ENCODE results near the gene TMEM151B.

Gene TMEM151B

DNA sequence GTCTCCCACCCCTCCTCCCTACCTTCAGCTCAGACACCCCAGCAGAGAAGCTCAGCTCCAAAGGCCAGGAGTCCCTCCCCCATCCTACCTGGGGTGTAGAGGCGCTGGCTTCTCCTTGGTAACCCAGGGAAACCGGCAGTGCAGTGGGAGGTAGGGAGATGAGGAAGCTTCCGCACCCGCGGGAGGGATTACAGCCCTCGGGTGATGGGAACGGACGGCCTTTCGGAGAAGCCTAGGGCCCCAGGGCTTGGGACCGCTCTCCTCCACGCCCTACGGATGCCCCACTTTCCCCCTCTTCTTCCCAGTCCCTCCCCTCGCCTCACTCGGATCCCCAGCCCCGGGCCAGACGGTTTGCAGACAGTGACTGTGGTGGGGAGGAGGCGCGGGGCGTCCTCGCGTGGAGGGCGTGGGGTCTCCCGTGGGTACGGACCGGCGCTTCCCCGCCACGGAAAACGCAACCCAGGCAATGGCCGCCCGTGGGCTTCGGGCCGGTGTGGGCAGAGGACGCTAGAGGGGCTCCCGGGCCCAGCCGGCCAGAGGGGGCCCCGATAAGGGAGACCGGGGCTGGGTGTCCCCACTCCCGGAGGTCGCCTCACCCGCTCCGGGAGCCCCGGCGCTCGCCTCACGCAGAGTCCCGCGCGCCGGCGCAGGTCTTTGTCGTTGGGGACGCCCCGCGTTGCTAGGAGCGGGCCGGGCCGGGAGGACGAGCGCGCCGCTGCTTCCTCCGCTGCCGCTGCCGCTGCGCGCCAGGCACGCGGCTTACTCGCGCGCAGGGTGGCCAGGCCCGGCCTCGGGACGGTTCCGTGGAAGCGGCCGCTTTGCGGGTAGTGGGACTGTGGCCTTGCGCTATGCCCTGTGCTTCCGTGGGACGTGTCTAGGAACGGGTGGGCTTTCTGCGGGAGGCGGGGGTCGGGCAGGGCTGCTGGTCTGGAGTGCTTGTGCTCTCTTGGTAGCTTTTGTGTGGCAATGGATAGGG is 27.1 kb downstream of the TMEM151B start:
- TF ChIP-seq, protein P1, sequence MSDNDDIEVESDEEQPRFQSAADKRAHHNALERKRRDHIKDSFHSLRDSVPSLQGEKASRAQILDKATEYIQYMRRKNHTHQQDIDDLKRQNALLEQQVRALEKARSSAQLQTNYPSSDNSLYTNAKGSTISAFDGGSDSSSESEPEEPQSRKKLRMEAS (IDR thresholded peaks at IDR 0.05) = 0 out of 2 replicates have a peak, but pooled peaks have one; percentile 46
- TF ChIP-seq ZBTB7A (IDR thresholded peaks at IDR 0.05; ENCODE audit: low read depth) (no peak), TEAD4 (IDR thresholded peaks at IDR 0.05) (no peak)

DNA sequence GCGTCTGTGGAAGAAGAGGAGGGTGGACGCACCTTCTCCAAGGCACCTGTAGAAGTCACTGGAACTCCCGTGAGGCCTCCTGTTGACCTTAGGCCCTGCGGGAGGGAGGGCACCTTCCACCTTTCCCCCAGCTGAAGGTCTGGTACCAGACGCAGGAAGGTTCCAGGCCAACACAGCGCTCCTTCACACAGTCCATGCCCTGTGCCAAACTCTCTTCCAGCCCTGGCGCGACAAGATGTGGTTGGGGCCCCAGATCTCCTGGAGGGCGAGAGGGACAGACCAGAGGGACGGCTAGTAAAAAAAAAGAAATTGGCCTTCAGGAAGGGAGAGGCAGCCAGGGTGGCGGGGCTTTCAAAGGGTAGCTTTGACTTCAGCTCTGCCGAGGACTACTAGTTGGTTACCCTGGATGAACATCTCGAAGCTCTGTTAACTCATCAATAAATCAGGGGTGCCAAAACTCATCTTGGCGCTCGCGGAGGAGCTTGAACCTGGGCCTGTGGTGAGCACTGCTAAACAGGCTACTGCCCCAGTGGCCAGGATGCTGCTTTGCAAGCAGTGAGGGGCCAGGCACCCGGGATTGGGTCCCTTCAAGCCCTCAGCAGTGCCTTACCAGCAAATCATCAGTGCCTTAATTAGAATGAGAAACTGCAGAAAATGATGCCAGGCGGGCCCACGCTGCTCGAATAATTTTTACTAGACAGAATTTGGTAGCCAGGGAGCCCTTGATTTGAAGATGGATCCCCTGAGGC is 28.0 kb downstream of the TMEM151B start:
- TF ChIP-seq CREB1 (IDR thresholded peaks at IDR 0.05; ENCODE audit: low read depth) (no peak), ZBTB7A (IDR thresholded peaks at IDR 0.05; ENCODE audit: low read depth) (no peak), RAD21 (IDR thresholded peaks at IDR 0.05; ENCODE audit: low read depth) (no peak), TCF12 (IDR thresholded peaks at IDR 0.05; ENCODE audit: low read depth) (no peak)
- TF ChIP-seq, protein P2, sequence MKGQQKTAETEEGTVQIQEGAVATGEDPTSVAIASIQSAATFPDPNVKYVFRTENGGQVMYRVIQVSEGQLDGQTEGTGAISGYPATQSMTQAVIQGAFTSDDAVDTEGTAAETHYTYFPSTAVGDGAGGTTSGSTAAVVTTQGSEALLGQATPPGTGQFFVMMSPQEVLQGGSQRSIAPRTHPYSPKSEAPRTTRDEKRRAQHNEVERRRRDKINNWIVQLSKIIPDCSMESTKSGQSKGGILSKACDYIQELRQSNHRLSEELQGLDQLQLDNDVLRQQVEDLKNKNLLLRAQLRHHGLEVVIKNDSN (IDR thresholded peaks at IDR 0.05) = no peak

DNA sequence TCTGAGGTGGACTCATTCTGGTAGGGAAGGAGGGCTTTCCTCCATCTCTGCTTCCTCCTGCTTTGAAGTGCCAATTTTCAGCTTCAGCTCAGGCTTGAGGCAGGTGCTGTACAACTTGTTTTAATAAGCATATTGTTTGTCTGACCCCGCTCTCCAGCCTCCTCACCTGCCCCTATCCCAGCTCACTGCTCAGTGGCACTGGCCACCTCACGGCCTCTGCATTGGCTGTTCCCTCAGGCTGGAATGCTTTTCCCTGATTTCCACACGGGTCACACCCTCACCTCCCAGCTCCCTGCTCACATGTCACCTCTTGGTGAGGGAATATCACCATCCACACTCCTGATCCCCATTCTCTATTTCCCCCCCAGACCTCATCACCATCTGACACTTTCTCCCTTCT is 28.6 kb downstream of the TMEM151B start:
- TF ChIP-seq RAD21 (IDR thresholded peaks at IDR 0.05; ENCODE audit: low read depth) = no peak
- no peak for TF ChIP-seq TCF12 (IDR thresholded peaks at IDR 0.05; ENCODE audit: low read depth)
- no peak for TF ChIP-seq EP300 (IDR thresholded peaks at IDR 0.05; ENCODE audit: borderline replicate concordance)
- no peak for TF ChIP-seq CEBPB (IDR thresholded peaks at IDR 0.05)
- no peak for TF ChIP-seq ZBTB7A (IDR thresholded peaks at IDR 0.05; ENCODE audit: low read depth)
- TF ChIP-seq, protein P3, sequence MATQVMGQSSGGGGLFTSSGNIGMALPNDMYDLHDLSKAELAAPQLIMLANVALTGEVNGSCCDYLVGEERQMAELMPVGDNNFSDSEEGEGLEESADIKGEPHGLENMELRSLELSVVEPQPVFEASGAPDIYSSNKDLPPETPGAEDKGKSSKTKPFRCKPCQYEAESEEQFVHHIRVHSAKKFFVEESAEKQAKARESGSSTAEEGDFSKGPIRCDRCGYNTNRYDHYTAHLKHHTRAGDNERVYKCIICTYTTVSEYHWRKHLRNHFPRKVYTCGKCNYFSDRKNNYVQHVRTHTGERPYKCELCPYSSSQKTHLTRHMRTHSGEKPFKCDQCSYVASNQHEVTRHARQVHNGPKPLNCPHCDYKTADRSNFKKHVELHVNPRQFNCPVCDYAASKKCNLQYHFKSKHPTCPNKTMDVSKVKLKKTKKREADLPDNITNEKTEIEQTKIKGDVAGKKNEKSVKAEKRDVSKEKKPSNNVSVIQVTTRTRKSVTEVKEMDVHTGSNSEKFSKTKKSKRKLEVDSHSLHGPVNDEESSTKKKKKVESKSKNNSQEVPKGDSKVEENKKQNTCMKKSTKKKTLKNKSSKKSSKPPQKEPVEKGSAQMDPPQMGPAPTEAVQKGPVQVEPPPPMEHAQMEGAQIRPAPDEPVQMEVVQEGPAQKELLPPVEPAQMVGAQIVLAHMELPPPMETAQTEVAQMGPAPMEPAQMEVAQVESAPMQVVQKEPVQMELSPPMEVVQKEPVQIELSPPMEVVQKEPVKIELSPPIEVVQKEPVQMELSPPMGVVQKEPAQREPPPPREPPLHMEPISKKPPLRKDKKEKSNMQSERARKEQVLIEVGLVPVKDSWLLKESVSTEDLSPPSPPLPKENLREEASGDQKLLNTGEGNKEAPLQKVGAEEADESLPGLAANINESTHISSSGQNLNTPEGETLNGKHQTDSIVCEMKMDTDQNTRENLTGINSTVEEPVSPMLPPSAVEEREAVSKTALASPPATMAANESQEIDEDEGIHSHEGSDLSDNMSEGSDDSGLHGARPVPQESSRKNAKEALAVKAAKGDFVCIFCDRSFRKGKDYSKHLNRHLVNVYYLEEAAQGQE (IDR thresholded peaks at IDR 0.05; ENCODE audit: low read depth) = no peak
- no peak for TF ChIP-seq YY1 (IDR thresholded peaks at IDR 0.05; ENCODE audit: low read depth)
- TF ChIP-seq, protein P1 (IDR thresholded peaks at IDR 0.05) = no peak
- no peak for TF ChIP-seq FOXM1 (IDR thresholded peaks at IDR 0.05; ENCODE audit: borderline replicate concordance, low read depth)

DNA sequence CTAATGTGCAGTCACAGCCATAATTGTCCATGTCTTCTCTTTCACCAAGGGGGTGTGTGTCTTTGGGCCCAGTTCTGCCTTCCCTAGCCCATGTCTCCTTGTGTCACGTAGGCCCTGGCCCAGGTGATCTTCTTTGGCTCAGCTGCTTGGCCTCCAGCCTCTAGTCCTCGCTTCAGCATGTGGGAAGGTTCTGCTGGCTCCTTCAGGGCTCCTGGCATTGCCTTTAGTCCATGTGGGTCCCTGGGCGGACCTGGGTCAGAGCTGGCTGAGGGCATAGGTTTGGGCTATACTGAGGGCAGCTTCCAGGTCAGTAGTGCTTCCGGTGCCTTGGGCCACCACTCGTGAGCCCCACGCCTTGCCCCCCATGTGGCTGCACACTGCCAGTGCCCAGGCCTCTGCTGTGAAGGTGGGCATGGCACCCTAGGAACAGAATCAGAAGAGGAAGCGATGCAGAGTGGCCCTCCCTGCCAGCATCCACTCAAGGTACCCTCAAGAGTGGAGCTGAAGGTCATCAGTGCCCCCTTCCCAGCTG is 30.1 kb downstream of the TMEM151B start:
- no peak for TF ChIP-seq FOXM1 (IDR thresholded peaks at IDR 0.05; ENCODE audit: borderline replicate concordance, low read depth)
- TF ChIP-seq CEBPB (IDR thresholded peaks at IDR 0.05) = no peak
- TF ChIP-seq TAF1 (IDR thresholded peaks at IDR 0.05; ENCODE audit: low read depth) = no peak
- no peak for TF ChIP-seq EP300 (IDR thresholded peaks at IDR 0.05; ENCODE audit: borderline replicate concordance)
- TF ChIP-seq CREB1 (IDR thresholded peaks at IDR 0.05; ENCODE audit: low read depth) = no peak
- TF ChIP-seq, protein P2 (IDR thresholded peaks at IDR 0.05) = no peak
- TF ChIP-seq TEAD4 (IDR thresholded peaks at IDR 0.05) = no peak
- TF ChIP-seq, protein P1 (IDR thresholded peaks at IDR 0.05) = no peak
- no peak for TF ChIP-seq RAD21 (IDR thresholded peaks at IDR 0.05; ENCODE audit: low read depth)
- no peak for TF ChIP-seq ZBTB7A (IDR thresholded peaks at IDR 0.05; ENCODE audit: low read depth)
- TF ChIP-seq EGR1 (IDR thresholded peaks at IDR 0.05) = no peak
- TF ChIP-seq NFIC (IDR thresholded peaks at IDR 0.05) = no peak
- TF ChIP-seq TCF12 (IDR thresholded peaks at IDR 0.05; ENCODE audit: low read depth) = no peak
- TF ChIP-seq, protein P3 (IDR thresholded peaks at IDR 0.05; ENCODE audit: low read depth) = no peak
- no peak for TF ChIP-seq YY1 (IDR thresholded peaks at IDR 0.05; ENCODE audit: low read depth)

DNA sequence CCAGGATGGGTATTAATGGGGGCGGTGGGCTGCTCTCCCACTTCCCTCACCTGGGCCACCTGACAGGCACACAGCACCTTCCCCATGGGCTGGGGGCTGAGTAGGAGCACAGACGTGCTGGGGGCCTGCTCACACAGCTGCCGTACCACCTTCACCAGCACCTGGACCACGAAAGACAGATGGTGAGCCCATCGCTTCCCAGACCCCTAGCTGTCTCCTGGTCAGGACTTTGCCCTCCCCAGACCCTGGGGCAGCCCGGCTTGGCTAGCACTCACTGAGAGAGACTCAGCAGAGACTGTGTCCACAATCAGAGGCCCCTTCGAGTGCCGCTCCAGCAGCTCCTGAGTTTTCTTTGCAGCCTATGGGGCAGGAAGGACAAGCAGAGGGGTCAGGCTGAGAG is 30.9 kb downstream of the TMEM151B start:
- TF ChIP-seq TCF12 (IDR thresholded peaks at IDR 0.05; ENCODE audit: low read depth) (no peak), FOXM1 (IDR thresholded peaks at IDR 0.05; ENCODE audit: borderline replicate concordance, low read depth) (no peak), RAD21 (IDR thresholded peaks at IDR 0.05; ENCODE audit: low read depth) (no peak), EGR1 (IDR thresholded peaks at IDR 0.05) (no peak), CREB1 (IDR thresholded peaks at IDR 0.05; ENCODE audit: low read depth) (no peak), TAF1 (IDR thresholded peaks at IDR 0.05; ENCODE audit: low read depth) (no peak), NFIC (IDR thresholded peaks at IDR 0.05) (no peak), YY1 (IDR thresholded peaks at IDR 0.05; ENCODE audit: low read depth) (no peak), ZBTB7A (IDR thresholded peaks at IDR 0.05; ENCODE audit: low read depth) (no peak), EP300 (IDR thresholded peaks at IDR 0.05; ENCODE audit: borderline replicate concordance) (no peak), CEBPB (IDR thresholded peaks at IDR 0.05) (no peak), TEAD4 (IDR thresholded peaks at IDR 0.05) (no peak)
- TF ChIP-seq, protein P3 (IDR thresholded peaks at IDR 0.05; ENCODE audit: low read depth) = no peak
- TF ChIP-seq, protein P2 (IDR thresholded peaks at IDR 0.05) = no peak
- TF ChIP-seq, protein P1 (IDR thresholded peaks at IDR 0.05) = no peak
